GM12891 (cell line): ENCODE data around the gene MFSD12.

ENCODE experiments used
- DNase-seq: peaks from one replicate; pipeline ENCODE4 v3.0.0; 2011; ENCODE audit warnings: low spot score; ENCODE audit not compliant: insufficient read length
- FAIRE-seq: peaks from 2 replicates; lab custom pipeline; 2011; peaks lifted over from hg19 to GRCh38; lab: Jason Lieb, UNC
- PAX5 ChIP-seq: IDR thresholded peaks from 2 replicates; pipeline ENCODE4 v1.6.1; 2011; ENCODE audit warnings: low read length, moderate library complexity, mild to moderate bottlenecking; ENCODE audit not compliant: insufficient read depth, severe bottlenecking
- POLR2A ChIP-seq: IDR thresholded peaks from 2 replicates; pipeline ENCODE4 v1.6.1; 2011; ENCODE audit warnings: low read depth, low read length, control low read depth
- POLR2AphosphoS5 ChIP-seq: IDR thresholded peaks from 2 replicates; pipeline ENCODE4 v1.6.1; 2011; ENCODE audit warnings: low read depth, low read length, control low read depth
- POU2F2 ChIP-seq: IDR thresholded peaks from 2 replicates; pipeline ENCODE4 v1.6.1; 2011; ENCODE audit warnings: low read depth, mild to moderate bottlenecking, control low read depth, low read length, moderate library complexity
- SPI1 ChIP-seq: IDR thresholded peaks from 2 replicates; pipeline ENCODE4 v1.6.1; 2011; ENCODE audit warnings: low read depth, low read length, control low read depth
- TAF1 ChIP-seq: IDR thresholded peaks from 2 replicates; pipeline ENCODE4 v1.6.1; 2011; ENCODE audit warnings: low read depth, low read length, control low read depth

Gene MFSD12

GRCh38 chr19:3524078-3524842, 33.1 kb downstream of the MFSD12 start:
- TF ChIP-seq SPI1 (no peak), TAF1 (no peak)
- no peak for DNase-seq
- FAIRE-seq: no peak

- no peak for DNase-seq
- FAIRE-seq: no peak
- TF ChIP-seq POU2F2 (no peak), POLR2AphosphoS5 (no peak), PAX5 (no peak), SPI1 (no peak), POLR2A (no peak), TAF1 (no peak)
These were observed 33.9 kb downstream of the MFSD12 start for GRCh38 chr19:3523361-3524077.

DNA sequence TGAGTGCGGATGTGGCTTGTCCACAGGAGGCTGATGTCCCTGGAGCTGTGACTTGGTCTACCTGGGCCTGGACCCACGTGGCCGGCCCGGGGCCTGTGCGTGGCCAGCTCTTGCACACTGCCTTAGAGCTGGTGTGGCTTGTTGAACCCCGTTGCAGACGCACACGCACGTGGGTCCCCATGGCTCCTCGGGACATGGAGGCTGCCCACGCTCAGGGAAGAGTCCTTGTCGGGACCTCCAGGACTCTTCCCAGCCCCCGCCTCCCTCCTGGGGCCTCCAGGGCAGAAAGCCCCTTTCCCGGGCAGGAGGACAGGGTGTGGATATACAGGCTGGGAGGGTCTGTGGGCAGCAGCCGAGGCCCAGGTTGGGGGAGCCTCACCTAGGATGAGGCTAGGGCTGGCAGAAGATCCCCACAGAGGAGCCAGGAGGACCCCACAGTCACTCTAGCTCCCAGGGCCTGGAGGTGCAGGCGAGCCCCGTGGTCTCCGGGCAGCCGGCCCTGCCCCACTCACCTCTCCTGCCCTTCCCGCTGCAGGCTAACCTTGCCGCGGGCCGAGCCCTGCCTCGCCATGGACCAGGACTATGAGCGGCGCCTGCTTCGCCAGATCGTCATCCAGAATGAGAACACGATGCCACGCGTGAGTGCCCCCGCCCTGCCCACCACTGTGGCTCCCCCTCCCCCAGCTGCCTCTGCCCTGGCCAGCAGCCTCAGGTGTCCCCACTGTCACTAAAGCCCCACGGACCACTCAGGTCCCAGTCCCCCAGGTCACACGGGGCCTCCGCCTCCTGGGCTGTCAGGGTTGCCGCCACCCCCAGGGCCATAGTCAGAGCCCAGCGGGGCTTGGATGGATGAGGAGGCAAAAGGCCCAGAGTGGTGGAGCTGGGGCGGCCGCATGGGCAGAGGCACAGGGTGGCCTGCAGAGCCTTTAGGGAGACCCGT, 34.7 kb downstream of the MFSD12 start:
- no peak for TF ChIP-seq SPI1
- FAIRE-seq: no peak
- DNase-seq: no peak

DNA sequence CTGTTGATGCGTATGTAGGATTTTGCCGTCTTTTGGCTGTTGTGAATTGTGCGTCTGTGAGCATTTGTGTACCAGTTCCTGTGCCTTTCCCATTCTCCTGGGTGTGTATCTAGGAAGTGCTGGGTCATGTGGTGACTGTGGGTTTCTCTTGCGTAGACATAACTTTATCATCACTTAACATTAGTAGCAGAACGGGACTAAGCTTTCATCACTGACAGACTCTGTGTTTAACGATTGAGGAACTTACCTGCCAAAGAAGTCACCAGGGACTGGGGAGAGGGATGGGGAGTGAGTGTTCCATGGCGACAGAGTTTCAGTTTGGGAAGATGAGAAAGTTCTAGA, 36.3 kb downstream of the MFSD12 start:
- FAIRE-seq (no peak), DNase-seq (no peak)
- no peak for TF ChIP-seq POU2F2
- no peak for TF ChIP-seq POLR2AphosphoS5
- no peak for TF ChIP-seq PAX5
- no peak for TF ChIP-seq POLR2A
- TF ChIP-seq SPI1: no peak
- TF ChIP-seq TAF1: no peak

- no peak for FAIRE-seq
- no peak for TF ChIP-seq POU2F2
- no peak for TF ChIP-seq TAF1
- no peak for TF ChIP-seq POLR2A
- no peak for TF ChIP-seq PAX5
- TF ChIP-seq SPI1: no peak
- no peak for TF ChIP-seq POLR2AphosphoS5
- DNase-seq: no peak
These were observed 37.0 kb downstream of the MFSD12 start for GRCh38 chr19:3520166-3521103.

DNA sequence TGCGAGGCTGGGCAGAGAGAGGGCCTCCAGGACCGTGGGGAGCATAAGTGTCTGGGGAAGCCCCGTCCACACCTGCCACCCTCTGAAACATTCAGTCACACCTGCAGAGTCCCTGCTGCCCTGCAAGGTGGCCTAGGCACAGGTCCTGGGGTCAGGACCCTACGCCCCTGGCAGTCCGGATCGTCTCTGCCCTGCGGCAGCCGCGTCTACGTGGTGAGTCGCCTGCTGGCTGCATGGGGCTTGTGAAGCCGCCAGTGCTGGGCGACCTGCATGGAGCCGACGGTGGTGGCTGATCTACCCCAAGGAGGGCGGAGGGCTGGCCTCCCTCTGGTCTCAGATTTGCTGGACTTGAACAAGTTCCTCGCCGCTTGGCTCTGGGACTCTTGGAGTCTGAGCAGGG, 38.3 kb downstream of the MFSD12 start:
- FAIRE-seq (no peak), DNase-seq (no peak)
- TF ChIP-seq TAF1 (no peak), POU2F2 (no peak), PAX5 (no peak), POLR2AphosphoS5 (no peak), SPI1 (no peak), POLR2A (no peak)

DNA sequence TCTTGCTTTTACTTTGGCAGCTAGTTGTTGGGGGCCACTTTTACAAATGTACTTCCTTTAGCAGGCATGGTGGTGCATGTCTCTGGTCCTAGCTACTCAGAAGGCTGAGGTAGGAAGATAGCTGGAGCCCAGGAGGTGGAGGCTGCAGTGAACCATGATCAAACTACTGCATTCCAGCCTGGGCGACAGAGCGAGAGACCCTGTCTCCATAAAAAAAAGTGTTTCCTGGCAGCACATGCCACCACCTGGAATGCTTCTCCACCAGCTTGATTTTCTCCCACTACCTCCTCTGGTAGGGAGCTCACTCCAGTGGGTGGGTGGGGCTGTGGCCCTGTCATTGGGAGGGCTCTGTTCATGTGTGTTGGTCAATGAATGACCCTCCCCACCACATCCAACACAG, 38.7 kb downstream of the MFSD12 start:
- TF ChIP-seq POU2F2 (no peak), POLR2A (no peak), TAF1 (no peak), SPI1 (no peak), POLR2AphosphoS5 (no peak), PAX5 (no peak)
- DNase-seq: no peak
- no peak for FAIRE-seq

GRCh38 chr19:3518255-3518654, 39.1 kb downstream of the MFSD12 start:
- DNase-seq (no peak), FAIRE-seq (no peak)
- TF ChIP-seq POLR2A: no peak

DNA sequence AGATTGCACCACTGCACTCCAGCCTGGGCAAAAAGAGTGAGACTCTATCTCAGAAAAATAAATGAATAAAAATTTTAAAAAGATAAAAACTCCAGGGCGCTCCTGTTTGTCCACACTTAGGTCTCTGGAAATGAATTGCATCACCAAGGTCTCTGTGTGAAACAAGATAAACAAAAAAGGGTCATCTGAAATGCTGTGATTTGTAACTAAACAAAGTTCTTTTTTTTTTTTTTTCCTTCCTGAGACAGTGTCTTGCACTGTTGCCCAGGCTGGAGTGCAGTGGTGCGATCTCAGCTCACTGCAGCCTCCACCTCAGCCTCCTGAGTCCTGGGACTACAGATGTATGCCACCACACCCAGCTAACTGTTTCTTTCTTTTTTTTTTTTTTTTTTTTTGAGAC, 39.7 kb downstream of the MFSD12 start:
- TF ChIP-seq TAF1: no peak
- no peak for TF ChIP-seq PAX5
- no peak for TF ChIP-seq SPI1
- TF ChIP-seq POLR2A: no peak
- TF ChIP-seq POU2F2: no peak
- TF ChIP-seq POLR2AphosphoS5: no peak
- DNase-seq (no peak), FAIRE-seq (no peak)
